Measurements from ENCODE around the gene SOCS1.

DNA sequence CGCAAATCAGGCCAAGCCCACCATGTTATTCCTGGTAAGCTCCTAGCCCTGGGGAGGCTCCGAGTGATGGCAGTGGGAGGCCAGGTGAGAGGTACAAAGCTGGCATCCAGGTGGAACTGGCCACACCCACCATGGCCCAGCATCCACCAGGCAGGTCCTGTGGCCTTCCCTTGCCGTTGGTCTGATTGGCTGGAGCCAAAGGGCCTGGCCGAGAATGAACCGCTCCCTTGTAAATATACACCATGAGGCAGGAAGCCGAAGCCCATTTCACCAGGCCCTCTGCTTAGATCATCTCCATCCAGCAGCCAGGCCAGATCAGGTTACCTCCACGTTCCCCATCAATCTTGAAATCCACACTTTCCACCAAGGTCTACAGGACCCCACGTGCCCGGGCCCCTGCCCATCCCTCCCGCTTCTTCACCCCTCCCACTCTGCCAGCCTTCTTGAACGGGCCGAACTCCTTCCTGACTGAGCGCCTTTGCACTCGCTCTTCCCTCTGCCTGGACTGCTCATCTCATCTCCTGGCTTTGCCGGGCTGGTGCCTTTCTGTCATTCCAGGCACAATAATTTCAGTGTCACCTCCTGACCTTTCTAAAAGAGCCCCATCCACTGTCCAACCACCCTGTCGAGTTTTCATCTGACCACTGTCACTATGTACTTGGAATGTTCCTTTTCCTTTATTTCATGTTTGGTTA, 5.8 kb downstream of the SOCS1 start:
- TF ChIP-seq CTCF (conservative IDR thresholded peaks at IDR 0.05; ENCODE audit: low read depth, low read length) (no peak), MAZ (IDR thresholded peaks at IDR 0.05; ENCODE audit: borderline replicate concordance, low read depth, low read length) (no peak), SMC3 (IDR thresholded peaks at IDR 0.05; ENCODE audit: low read depth, low read length) (no peak), RCOR1 (IDR thresholded peaks at IDR 0.05; ENCODE audit: insufficient replicate concordance, low read length) (no peak)
- TF ChIP-seq, protein P1, sequence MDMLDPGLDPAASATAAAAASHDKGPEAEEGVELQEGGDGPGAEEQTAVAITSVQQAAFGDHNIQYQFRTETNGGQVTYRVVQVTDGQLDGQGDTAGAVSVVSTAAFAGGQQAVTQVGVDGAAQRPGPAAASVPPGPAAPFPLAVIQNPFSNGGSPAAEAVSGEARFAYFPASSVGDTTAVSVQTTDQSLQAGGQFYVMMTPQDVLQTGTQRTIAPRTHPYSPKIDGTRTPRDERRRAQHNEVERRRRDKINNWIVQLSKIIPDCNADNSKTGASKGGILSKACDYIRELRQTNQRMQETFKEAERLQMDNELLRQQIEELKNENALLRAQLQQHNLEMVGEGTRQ (IDR thresholded peaks at IDR 0.05; ENCODE audit: low read depth, low read length) = 0 out of 2 replicates have a peak, but pooled peaks have one; percentile 29

Measured in IMR-90 (cell line).